HL-60 (cell line): Measurements from ENCODE around the gene SMAD1.

Source experiments
- DNase-seq, 2 experiments: peaks; one replicate each; pipeline ENCODE4 v3.0.0-alpha.2; 2010 to 2020; ENCODE audit warnings: low read depth in 1 of 2, low spot score in 1 of 2
- H3K27ac ChIP-seq: fragments of 250-450 bp; sonication (Bioruptor Pico); replicated peaks from 2 replicates; pipeline ENCODE4 v1.5.1; 2020; ENCODE audit warnings: mild to moderate bottlenecking, moderate library complexity
- H3K27me3 ChIP-seq: fragments of 250-450 bp; sonication (Bioruptor Pico); 2 replicates; pipeline ENCODE4 v1.5.1; 2021; ENCODE audit warnings: mild to moderate bottlenecking, moderate library complexity; ENCODE audit not compliant: insufficient read depth, poor library complexity, severe bottlenecking
- H3K4me3 ChIP-seq: replicated peaks from 2 replicates; pipeline ENCODE4 v1.5.1; 2011; ENCODE audit warnings: mild to moderate bottlenecking, control low read depth, low read length; ENCODE audit not compliant: insufficient read depth
- CTCF ChIP-seq: IDR thresholded peaks from one replicate; pipeline ENCODE4 v1.5.1; 2011; ENCODE audit warnings: low read length, control low read depth, inconsistent platforms; ENCODE audit not compliant: insufficient read depth
- GABPA ChIP-seq: IDR thresholded peaks from 2 replicates; pipeline ENCODE4 v1.6.1; 2012; ENCODE audit warnings: low read depth
- POLR2AphosphoS5 ChIP-seq: IDR thresholded peaks from 2 replicates; pipeline ENCODE4 v1.6.1; 2012; ENCODE audit warnings: low read depth
- REST ChIP-seq: IDR thresholded peaks from 2 replicates; pipeline ENCODE4 v1.6.1; 2012; ENCODE audit warnings: low read depth; ENCODE audit not compliant: insufficient replicate concordance
- SPI1 ChIP-seq: IDR thresholded peaks from 2 replicates; pipeline ENCODE4 v1.6.1; 2012; ENCODE audit warnings: low read depth, mild to moderate bottlenecking, borderline replicate concordance

Gene SMAD1

GRCh38 chr4:145524552-145524951 is 42.9 kb downstream of the SMAD1 start:
- H3K27me3 ChIP-seq = no peaks in the 10 kb centered on the region
- no peak overlapping the region for H3K4me3 ChIP-seq
- DNase-seq = no peak
- TF ChIP-seq POLR2AphosphoS5 = no peak
- TF ChIP-seq GABPA = no peak
- TF ChIP-seq REST = no peak
- no peak for TF ChIP-seq SPI1
- no peak for TF ChIP-seq CTCF
- H3K27ac ChIP-seq = no peak overlapping the region

- H3K27ac ChIP-seq = no peak overlapping the region
- H3K4me3 ChIP-seq = no peak overlapping the region
- no peak for DNase-seq
- TF ChIP-seq GABPA = no peak
- TF ChIP-seq POLR2AphosphoS5 = no peak
- TF ChIP-seq CTCF = no peak
- no peak for TF ChIP-seq REST
- no peak for TF ChIP-seq SPI1
- H3K27me3 ChIP-seq = no peaks in the 10 kb centered on the region
Observed at GRCh38 chr4:145525291-145525740, 43.7 kb downstream of the SMAD1 start.

- Histone ChIP-seq H3K27ac (no peak overlapping the region), H3K27me3 (no peaks in the 10 kb centered on the region), H3K4me3 (no peak overlapping the region)
- no peak for DNase-seq
- no peak for TF ChIP-seq POLR2AphosphoS5
- no peak for TF ChIP-seq SPI1
- TF ChIP-seq REST = no peak
- TF ChIP-seq CTCF = no peak
- no peak for TF ChIP-seq GABPA
Observed at GRCh38 chr4:145527773-145528172, 46.1 kb downstream of the SMAD1 start.
